ENCODE data around the gene BCL6B.

Gene BCL6B

DNA sequence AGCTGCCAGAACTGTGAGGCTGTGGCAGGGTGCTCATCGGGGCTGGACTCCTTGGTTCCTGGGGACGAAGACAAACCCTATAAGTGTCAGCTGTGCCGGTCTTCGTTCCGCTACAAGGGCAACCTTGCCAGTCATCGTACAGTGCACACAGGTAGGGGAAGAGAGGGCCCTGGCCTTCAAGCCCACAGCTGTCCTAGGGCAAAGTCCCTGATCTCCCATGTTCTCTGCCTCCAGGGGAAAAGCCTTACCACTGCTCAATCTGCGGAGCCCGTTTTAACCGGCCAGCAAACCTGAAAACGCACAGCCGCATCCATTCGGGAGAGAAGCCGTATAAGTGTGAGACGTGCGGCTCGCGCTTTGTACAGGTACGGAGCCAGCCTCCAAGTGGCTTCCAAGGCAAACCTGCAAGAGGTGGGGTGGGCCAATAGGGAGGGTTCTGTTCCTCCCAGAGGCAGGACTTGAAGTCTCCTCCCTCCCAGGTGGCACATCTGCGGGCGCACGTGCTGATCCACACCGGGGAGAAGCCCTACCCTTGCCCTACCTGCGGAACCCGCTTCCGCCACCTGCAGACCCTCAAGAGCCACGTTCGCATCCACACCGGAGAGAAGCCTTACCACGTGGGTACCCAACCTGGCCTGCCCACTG lies 3.7 kb downstream of the BCL6B start:
- Histone ChIP-seq H4K20me1 (no peaks in the 10 kb centered on the region), H3K36me3 (peaks cover 0 to 22% (median 0%) of the 10 kb centered on the region in 11 experiments; a peak in 6 of 22 replicates), H3K27ac (peak overlapping the region in 3 of 11 experiments; percentile 20 to 92 (median 89); a peak in 4 of 22 replicates), H3K9ac (no peak overlapping the region; a peak in 1 of 22 replicates), H3K4me2 (peak overlapping the region in 4 of 11 experiments; percentile 17 to 92 (median 28); a peak in 6 of 22 replicates), H3K4me1 (peaks cover 27 to 76% (median 60%) of the 10 kb centered on the region in 10 experiments), H3K4me3 (no peak overlapping the region), H3K27me3 (peaks cover 21 to 31% (median 27%) of the 10 kb centered on the region in 11 experiments), H3K9me3 (replicated peaks in 1 of 11) (peaks cover 0 to 11% (median 0%) of the 10 kb centered on the region in 11 experiments; a peak in 7 of 22 replicates)
- TF ChIP-seq Cebpa-rat (IDR thresholded peaks at IDR 0.05) = no peak

DNA sequence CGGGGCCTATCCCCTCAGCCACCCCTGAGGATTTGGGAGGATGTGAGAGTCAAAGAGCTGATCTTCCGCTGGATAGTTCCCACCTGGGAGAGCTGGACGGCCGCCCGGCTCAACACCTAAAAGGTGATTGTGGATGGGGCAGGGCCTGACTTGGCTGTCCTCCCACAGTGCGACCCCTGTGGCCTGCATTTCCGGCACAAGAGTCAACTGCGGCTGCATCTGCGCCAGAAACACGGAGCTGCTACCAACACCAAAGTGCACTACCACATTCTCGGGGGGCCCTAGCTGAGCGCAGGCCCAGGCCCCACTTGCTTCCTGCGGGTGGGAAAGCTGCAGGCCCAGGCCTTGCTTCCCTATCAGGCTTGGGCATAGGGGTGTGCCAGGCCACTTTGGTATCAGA lies 4.5 kb downstream of the BCL6B start:
- Histone ChIP-seq H3K4me2 (peak overlapping the region in 6 of 11 experiments; percentile 16 to 92 (median 24); a peak in 7 of 22 replicates), H3K9me3 (replicated peaks in 1 of 11) (peaks cover 0 to 11% (median 0%) of the 10 kb centered on the region in 11 experiments; a peak in 7 of 22 replicates), H3K27me3 (peaks cover 14 to 23% (median 20%) of the 10 kb centered on the region in 11 experiments), H3K9ac (peak overlapping the region in 1 of 11 experiments; percentile 18; a peak in 2 of 22 replicates), H3K36me3 (peaks cover 0 to 22% (median 0%) of the 10 kb centered on the region in 11 experiments; a peak in 6 of 22 replicates), H4K20me1 (no peaks in the 10 kb centered on the region), H3K4me1 (peaks cover 21 to 77% (median 58%) of the 10 kb centered on the region in 10 experiments), H3K4me3 (no peak overlapping the region), H3K27ac (peak overlapping the region in 5 of 11 experiments; percentile 7 to 96 (median 90); a peak in 8 of 22 replicates)
- TF ChIP-seq Cebpa-rat (IDR thresholded peaks at IDR 0.05) = no peak

GRCh38 chr17:7029096-7029495 lies 6.2 kb downstream of the BCL6B start:
- peaks cover 0 to 6% (median 3%) of the 10 kb centered on the region in 11 experiments; a peak in 16 of 22 replicates for H3K27me3 ChIP-seq
- no peak for TF ChIP-seq Cebpa-rat (IDR thresholded peaks at IDR 0.05)
- peak overlapping the region; percentile 79 to 97 (median 91) for H3K4me2 ChIP-seq
- H3K36me3 ChIP-seq = peaks cover 0 to 22% (median 0%) of the 10 kb centered on the region in 11 experiments; a peak in 6 of 22 replicates
- H3K9ac ChIP-seq = peak overlapping the region in 7 of 11 experiments; percentile 12 to 79 (median 72); a peak in 12 of 22 replicates
- no peaks in the 10 kb centered on the region for H4K20me1 ChIP-seq
- peaks cover 0 to 1% (median 0%) of the 10 kb centered on the region in 11 experiments; a peak in 1 of 22 replicates for H3K9me3 ChIP-seq (replicated peaks in 1 of 11)
- H3K27ac ChIP-seq = peak overlapping the region in 10 of 11 experiments; percentile 39 to 96 (median 74); a peak in 19 of 22 replicates
- H3K4me3 ChIP-seq = peak overlapping the region in 3 of 10 experiments; percentile 37 to 54 (median 52); a peak in 3 of 20 replicates
- H3K4me1 ChIP-seq = peaks cover 15 to 65% (median 45%) of the 10 kb centered on the region in 10 experiments

DNA sequence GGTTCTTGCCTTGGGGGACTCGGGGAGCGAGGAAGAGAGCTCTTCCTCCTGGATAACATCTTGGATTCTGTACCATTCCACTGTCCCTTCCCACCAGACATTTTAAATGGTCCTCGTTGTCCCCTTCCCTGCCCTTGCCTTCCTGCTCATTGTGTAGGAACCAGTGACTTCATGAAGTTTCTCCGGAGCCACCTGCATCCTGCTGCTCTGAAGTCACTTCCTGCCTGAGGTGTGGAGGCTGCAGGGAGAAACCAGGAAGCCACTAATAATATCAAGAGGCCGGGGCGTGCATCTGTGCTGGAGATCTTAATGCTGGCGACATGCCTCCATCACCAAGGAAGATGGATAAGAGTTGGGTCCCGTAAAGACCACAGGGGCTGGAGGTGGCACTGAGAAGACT lies 6.8 kb downstream of the BCL6B start:
- Histone ChIP-seq H3K36me3 (peaks cover 0 to 20% (median 0%) of the 10 kb centered on the region in 11 experiments; a peak in 6 of 22 replicates), H3K9ac (peak overlapping the region in 9 of 11 experiments; percentile 1 to 79 (median 63); a peak in 14 of 22 replicates), H3K27me3 (no peaks in the 10 kb centered on the region), H3K27ac (peak overlapping the region in 10 of 11 experiments; percentile 39 to 96 (median 74); a peak in 19 of 22 replicates), H3K4me1 (peaks cover 16 to 65% (median 46%) of the 10 kb centered on the region in 10 experiments), H3K4me2 (peak overlapping the region; percentile 79 to 97 (median 91)), H4K20me1 (no peaks in the 10 kb centered on the region), H3K4me3 (peak overlapping the region in 7 of 10 experiments; percentile 14 to 54 (median 38); a peak in 12 of 20 replicates), H3K9me3 (replicated peaks in 1 of 11) (no peaks in the 10 kb centered on the region)
- no peak for TF ChIP-seq Cebpa-rat (IDR thresholded peaks at IDR 0.05)

GRCh38 chr17:7034955-7035590 lies 12.2 kb downstream of the BCL6B start:
- no peaks in the 10 kb centered on the region for H3K9me3 ChIP-seq (replicated peaks in 1 of 11)
- H3K27ac ChIP-seq = peak overlapping the region; percentile 79 to 92 (median 87)
- peak overlapping the region; percentile 89 to 99 (median 96) for H3K4me2 ChIP-seq
- no peaks in the 10 kb centered on the region for H3K36me3 ChIP-seq
- peak overlapping the region; percentile 76 to 95 (median 82) for H3K4me3 ChIP-seq
- H3K9ac ChIP-seq = peak overlapping the region; percentile 75 to 89 (median 83)
- peaks cover 0 to 11% (median 0%) of the 10 kb centered on the region in 11 experiments; a peak in 1 of 22 replicates for H4K20me1 ChIP-seq
- no peaks in the 10 kb centered on the region for H3K27me3 ChIP-seq
- peaks cover 29 to 80% (median 71%) of the 10 kb centered on the region in 10 experiments for H3K4me1 ChIP-seq
- no peak for TF ChIP-seq Cebpa-rat (IDR thresholded peaks at IDR 0.05)

- Histone ChIP-seq H3K4me1 (peaks cover 24 to 80% (median 67%) of the 10 kb centered on the region in 10 experiments), H4K20me1 (peaks cover 0 to 11% (median 0%) of the 10 kb centered on the region in 11 experiments; a peak in 1 of 22 replicates), H3K4me2 (peak within 1 kb of the TSS; percentile 89 to 99 (median 96)), H3K4me3 (peak within 1 kb of the TSS; percentile 76 to 95 (median 82)), H3K36me3 (no peaks in the 10 kb centered on the region), H3K27ac (peak within 1 kb of the TSS; percentile 79 to 92 (median 87)), H3K9me3 (replicated peaks in 1 of 11) (no peaks in the 10 kb centered on the region), H3K9ac (peak within 1 kb of the TSS; percentile 75 to 89 (median 83)), H3K27me3 (peaks cover 0 to 2% (median 0%) of the 10 kb centered on the region in 11 experiments; a peak in 3 of 22 replicates)
- no peak for TF ChIP-seq Cebpa-rat (IDR thresholded peaks at IDR 0.05)
These were observed 12.9 kb downstream of the BCL6B start, which contains the start of gene SLC16A13 for GRCh38 chr17:7035591-7036368. TSS of gene SLC16A13 (plus strand) at chr17:7036015. CDS start at chr17:7036383, 368 bp downstream.

GRCh38 chr17:7038025-7038862 lies 15.4 kb downstream of the BCL6B start:
- peak overlapping the region in 3 of 11 experiments; percentile 3 to 38 (median 18); a peak in 3 of 22 replicates for H3K9ac ChIP-seq
- H3K4me3 ChIP-seq = no peak overlapping the region
- H3K27ac ChIP-seq = peak overlapping the region in 4 of 11 experiments; percentile 4 to 41 (median 22); a peak in 4 of 22 replicates
- TF ChIP-seq Cebpa-rat (IDR thresholded peaks at IDR 0.05) = no peak
- H4K20me1 ChIP-seq = peaks cover 0 to 22% (median 0%) of the 10 kb centered on the region in 11 experiments; a peak in 2 of 22 replicates
- peak overlapping the region; percentile 35 to 99 (median 96); a peak in 20 of 22 replicates for H3K4me2 ChIP-seq
- H3K36me3 ChIP-seq = no peaks in the 10 kb centered on the region
- H3K4me1 ChIP-seq = peaks cover 39 to 87% (median 82%) of the 10 kb centered on the region in 10 experiments
- H3K27me3 ChIP-seq = peaks cover 22 to 26% (median 23%) of the 10 kb centered on the region in 11 experiments
- no peaks in the 10 kb centered on the region for H3K9me3 ChIP-seq (replicated peaks in 1 of 11)

Data from BLaER1 treated with 17β-estradiol and CSF1 and Interleukin-3, amounts not matched to agents 10 nM and 100 nM (cell line).